Dermis microvascular lymphatic vessel endothelial cell (primary cell): ENCODE data around the gene FANCG. TPM values are rescaled to one million over a fixed set of nuclear protein-coding genes. Genes with fewer than 3 reads are reported as not detected.

Experiments used
- DNase-seq, 2 donors: peaks; one replicate each; pipeline versions ENCODE4 v3.0.0 to v3.0.0-alpha.2; 2010; ENCODE audit warnings: low read depth in 2 of 2
- total RNA-seq: library from RNA; depleted of rRNA; stranded (reverse); fragments of >200 nt; gene quantifications from 2 replicates; pipeline ENCODE4 v1.2.1, GENCODE V29; 2014

The FANCG gene
- total RNA-seq, 1 donor from 2014 or later: 19.3 TPM

GRCh38 chr9:35060548-35061207, 19.1 kb downstream of the FANCG start:
- DNase-seq: no peak

- no peak for DNase-seq
Measured at GRCh38 chr9:35059438-35059837, 20.3 kb downstream of the FANCG start.

GRCh38 chr9:35057271-35057620, 22.5 kb downstream of the FANCG start:
- DNase-seq: no peak

- no peak for DNase-seq
Measured at GRCh38 chr9:35056571-35057270, 23.0 kb downstream of the FANCG start.

GRCh38 chr9:35054871-35055644, 24.7 kb downstream of the FANCG start:
- DNase-seq: no peak

GRCh38 chr9:35054185-35054835, 25.4 kb downstream of the FANCG start:
- no peak for DNase-seq

- DNase-seq: peak; percentile 40 to 65
Measured at GRCh38 chr9:35051069-35051967, 28.4 kb downstream of the FANCG start.

GRCh38 chr9:35048511-35048910, 31.2 kb downstream of the FANCG start:
- DNase-seq: no peak

GRCh38 chr9:35044071-35044470, 35.7 kb downstream of the FANCG start:
- no peak for DNase-seq

GRCh38 chr9:35042891-35043545, 36.7 kb downstream of the FANCG start:
- DNase-seq: no peak

- DNase-seq: no peak
Measured at GRCh38 chr9:35042081-35042604, 37.6 kb downstream of the FANCG start.

GRCh38 chr9:35035851-35036701, 43.7 kb downstream of the FANCG start:
- peak in 1 of 2 donors; percentile 26 for DNase-seq

GRCh38 chr9:35033101-35033500, 46.6 kb downstream of the FANCG start:
- no peak for DNase-seq

- DNase-seq: no peak
Measured at GRCh38 chr9:35029852-35030251, 49.9 kb downstream of the FANCG start.

GRCh38 chr9:35029241-35029640, 50.5 kb downstream of the FANCG start:
- DNase-seq: no peak

GRCh38 chr9:35028341-35028740, 51.4 kb downstream of the FANCG start:
- no peak for DNase-seq

GRCh38 chr9:35027860-35028259, 51.9 kb downstream of the FANCG start:
- no peak for DNase-seq

GRCh38 chr9:35027374-35027773, 52.4 kb downstream of the FANCG start:
- DNase-seq: no peak

GRCh38 chr9:35026671-35027070, 53.1 kb downstream of the FANCG start:
- DNase-seq: no peak
